Endometrial microvascular endothelial cells (primary cell): ENCODE data around the gene AASDHPPT. TPM values are rescaled to one million over a fixed set of nuclear protein-coding genes. Genes with fewer than 3 reads are reported as not detected.
"Not testable (repeated sequence)": the region's sequence is repeated elsewhere in the genome, so short reads cannot be mapped to it uniquely, and the experiment has no call there.

ENCODE experiments used
- in situ Hi-C: cut with HindIII; loops from 2 replicates; pipeline ENCODE4 v1.10.0; 2017; ENCODE audit warnings: low sequenced_read_pairs, low pct_unique_long_range_greater_than_20kb; ENCODE audit errors: inconsistent ontology term
- total RNA-seq: library from RNA; depleted of rRNA; stranded (reverse); fragments of >200 nt; gene quantifications from one replicate; pipeline ENCODE4 v1.2.3, GENCODE V29; 2015; ENCODE audit errors: inconsistent ontology term

The AASDHPPT gene, protein sequence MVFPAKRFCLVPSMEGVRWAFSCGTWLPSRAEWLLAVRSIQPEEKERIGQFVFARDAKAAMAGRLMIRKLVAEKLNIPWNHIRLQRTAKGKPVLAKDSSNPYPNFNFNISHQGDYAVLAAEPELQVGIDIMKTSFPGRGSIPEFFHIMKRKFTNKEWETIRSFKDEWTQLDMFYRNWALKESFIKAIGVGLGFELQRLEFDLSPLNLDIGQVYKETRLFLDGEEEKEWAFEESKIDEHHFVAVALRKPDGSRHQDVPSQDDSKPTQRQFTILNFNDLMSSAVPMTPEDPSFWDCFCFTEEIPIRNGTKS
- total RNA-seq = 75.4 TPM

DNA sequence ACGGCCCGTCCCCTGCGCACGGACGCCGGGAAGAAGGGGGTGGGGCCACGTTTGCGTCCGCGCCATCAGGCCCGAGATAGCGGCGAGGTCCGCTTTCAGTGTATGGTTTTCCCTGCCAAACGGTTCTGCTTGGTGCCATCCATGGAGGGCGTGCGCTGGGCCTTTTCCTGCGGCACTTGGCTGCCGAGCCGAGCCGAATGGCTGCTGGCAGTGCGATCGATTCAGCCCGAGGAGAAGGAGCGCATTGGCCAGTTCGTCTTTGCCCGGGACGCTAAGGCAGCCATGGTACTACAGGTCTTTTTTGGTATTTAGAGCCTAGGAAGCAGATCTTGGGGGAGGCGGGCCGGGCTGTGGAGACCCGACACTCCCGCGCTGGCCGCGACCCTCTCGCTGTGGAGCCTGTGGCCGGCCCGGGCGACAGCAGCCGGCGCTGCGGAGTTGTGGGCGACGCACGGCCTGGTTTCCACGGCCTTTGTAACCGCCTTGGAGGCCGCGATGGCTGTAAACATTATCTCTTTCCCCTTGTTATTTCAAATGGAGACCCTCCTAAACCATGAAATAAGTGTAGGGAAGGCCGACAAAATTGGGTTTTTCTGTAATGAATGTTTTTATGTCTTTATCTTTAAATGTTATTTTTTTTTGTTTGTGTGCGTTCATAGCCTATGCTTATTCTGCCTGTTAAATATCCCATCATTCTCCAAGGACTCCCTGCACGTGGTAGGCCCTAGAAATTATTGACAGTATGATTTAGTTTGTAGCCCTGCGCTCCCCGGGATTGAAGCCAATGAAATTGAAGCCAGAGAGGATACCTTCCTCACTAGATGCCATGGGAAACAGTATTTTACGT lies at the start of gene AASDHPPT:
Gene AASDHPPT (plus strand): TSS at position 54 of the 847 bp plus-strand sequence. CDS start 49 bp downstream, at position 103.
- in situ Hi-C loops = no loop called here

- in situ Hi-C loops = no loop called here
These were observed 46.9 kb upstream of the AASDHPPT start for GRCh38 chr11:106030609-106031008.

DNA sequence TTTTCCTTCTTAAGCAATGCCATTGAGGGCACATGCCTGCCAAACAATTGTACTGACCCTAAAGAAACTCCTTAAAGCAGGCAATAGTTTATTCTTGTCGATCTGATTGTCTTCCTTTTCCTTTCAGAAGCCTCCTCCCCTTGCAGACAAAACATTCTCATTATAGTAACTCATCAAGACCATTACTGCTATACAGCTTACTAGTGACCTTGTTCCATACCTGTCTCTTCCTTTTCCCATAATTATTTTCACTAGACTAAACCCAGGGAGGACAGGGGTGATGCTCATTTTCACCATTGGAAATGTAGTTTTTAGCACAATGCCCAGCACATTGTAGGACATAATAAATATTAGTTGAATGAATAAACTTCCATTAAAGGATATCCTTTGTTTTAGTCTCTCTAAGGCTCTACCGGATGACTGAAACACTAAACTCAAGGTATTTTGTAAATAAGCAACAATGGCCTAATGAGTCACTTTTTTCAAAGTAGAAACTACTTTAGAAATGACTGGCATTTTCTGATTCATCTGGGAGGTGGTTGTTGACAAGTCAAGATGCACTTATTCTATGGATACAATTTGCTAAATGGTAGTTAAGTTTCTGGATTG lies 46.2 kb upstream of the AASDHPPT start:
- in situ Hi-C loops = no loop called here

GRCh38 chr11:106031936-106032335 lies 45.5 kb upstream of the AASDHPPT start:
- in situ Hi-C loops = no loop called here

DNA sequence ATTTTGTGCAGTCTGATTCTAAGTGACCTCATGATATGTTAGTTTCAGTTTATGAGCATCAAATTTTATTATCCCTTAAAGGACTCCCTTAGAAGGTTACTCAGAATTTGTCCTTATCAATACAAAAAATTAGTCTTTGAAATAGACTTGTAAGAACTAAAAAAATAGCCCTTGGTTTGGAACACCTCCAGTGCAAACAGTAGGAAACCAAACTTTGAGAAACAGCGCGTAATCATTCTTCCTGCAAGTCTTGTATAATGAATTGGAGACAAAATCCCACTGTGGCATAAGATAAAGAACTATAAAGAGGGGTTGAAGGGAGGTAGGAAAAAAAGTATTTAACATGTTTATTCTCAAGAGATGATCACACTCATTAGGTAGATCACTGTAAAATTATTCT lies 44.6 kb upstream of the AASDHPPT start:
- in situ Hi-C loops = no loop called here

DNA sequence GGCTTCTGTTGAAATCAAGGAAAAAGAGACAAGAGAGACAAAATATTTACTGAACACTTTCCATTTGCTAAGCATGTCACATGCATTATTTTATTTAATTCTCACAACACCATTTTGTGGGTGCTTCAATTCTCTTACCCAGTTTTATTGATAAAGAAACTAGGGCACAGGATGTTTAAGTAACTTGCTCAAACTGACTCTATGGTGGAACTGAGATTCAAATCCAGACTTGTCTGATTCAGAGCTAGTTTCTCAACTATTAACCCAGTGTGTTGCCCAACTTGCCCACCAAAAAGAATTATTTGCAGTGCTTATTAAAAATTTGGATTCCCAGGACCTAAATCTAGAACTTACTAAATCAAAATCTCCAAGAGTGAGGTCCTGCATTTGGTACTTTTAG lies 33.9 kb upstream of the AASDHPPT start:
- in situ Hi-C loops = no loop called here

DNA sequence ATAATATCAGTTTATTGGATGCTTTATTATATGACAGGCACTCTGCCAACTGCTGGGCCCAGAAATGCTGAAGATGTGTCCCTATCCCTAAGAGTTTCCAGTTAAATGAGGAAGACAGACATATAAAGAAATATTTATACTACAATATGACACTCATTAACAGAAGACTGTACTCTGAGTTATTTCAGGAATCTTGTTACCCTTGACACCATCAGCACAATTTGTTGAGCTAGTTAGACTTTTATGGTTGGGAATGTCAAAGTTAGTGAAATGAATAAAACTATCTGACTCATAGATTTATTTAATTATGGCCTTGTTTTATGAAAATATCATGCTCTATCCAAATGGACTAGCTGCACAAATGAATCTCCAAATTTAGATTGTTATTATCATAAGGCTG lies 29.8 kb upstream of the AASDHPPT start:
- in situ Hi-C loops = no loop called here

DNA sequence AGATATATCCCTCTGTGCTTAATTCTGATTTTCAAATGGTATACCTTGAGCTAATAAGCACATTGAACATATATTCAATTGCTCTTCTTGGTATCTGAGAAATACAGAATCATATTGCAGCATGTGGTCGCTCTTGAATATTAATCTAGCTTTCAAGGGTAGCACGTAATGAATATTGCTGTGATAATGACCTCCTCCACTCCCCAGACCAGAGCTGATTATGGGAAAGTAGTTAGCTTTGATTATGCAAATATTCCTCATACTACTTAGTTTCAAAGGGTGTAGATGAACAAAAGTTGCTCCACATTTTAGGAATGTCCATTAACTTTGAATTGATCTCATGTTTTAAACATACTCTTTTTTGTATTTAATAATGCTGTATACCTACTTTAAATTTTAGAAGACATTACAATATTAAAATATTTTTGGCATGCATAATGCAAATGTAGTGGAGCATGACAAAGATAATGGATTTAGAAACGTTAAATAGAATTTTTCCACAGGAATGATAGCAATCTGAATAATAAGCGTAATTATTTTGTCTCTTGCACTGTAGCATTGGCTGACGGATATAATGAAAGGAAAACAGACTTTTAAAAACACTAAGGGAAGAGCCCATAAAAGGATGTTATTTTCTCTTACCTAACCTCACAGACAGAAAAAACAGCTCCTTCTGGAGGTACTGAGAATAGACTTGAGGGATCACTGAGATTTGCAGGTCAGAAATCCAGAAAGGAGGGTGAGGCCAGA lies 27.6 kb upstream of the AASDHPPT start:
- in situ Hi-C loops = no loop called here

DNA sequence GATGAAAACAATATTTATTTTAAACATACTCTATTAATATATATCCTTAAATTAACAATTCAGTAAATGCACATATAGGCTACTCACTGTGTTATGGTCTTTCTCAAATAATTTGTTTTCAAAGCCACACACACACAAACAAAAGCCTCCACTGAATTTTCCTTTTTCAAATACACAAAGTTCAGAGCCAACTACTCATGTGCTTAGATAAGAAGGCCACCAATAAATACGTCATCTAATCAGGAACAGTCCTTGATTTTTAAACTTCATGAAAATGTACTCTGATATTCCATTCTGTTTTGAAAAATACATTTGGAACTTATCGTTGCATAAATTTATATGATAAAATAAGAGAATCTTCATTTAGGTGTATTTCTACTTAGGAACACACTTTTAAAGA lies 26.4 kb upstream of the AASDHPPT start:
- in situ Hi-C loops = no loop called here

- in situ Hi-C loops = not testable (repeated sequence)
These were observed 19.1 kb upstream of the AASDHPPT start for GRCh38 chr11:106058377-106058776.

GRCh38 chr11:106059617-106060016 lies 17.8 kb upstream of the AASDHPPT start:
- in situ Hi-C loops = no loop called here

DNA sequence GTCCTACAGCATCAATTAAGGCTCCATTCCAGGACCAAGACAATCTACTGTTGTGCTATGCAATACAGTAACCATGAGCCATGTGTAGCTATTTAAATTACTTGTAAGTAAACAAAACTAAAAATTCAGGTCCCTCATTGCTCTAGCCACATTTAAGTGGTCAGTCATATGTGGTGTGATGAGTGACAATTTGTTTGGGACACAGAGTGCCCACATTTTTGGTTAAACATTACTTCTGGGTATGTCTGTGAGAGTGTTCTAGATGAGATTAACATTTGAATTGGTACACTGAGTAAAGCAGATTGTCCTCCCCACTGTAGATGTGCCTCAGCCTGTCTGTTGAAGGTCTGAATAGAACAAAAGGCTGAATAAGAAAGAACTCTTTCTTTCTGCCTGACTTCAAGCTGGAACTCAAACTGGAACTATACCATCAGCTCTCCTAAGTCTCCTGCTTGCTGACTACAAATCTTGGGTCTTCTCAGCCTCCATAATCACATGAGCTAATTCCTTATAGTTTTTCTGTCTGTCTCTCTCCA lies 16.1 kb upstream of the AASDHPPT start:
- in situ Hi-C loops = no loop called here

- in situ Hi-C loops = no loop called here
These were observed 15.2 kb upstream of the AASDHPPT start for GRCh38 chr11:106061954-106062949.

- in situ Hi-C loops = no loop called here
These were observed 14.5 kb upstream of the AASDHPPT start for GRCh38 chr11:106063009-106063408.

GRCh38 chr11:106070606-106071005 lies 6.9 kb upstream of the AASDHPPT start:
- in situ Hi-C loops = no loop called here

DNA sequence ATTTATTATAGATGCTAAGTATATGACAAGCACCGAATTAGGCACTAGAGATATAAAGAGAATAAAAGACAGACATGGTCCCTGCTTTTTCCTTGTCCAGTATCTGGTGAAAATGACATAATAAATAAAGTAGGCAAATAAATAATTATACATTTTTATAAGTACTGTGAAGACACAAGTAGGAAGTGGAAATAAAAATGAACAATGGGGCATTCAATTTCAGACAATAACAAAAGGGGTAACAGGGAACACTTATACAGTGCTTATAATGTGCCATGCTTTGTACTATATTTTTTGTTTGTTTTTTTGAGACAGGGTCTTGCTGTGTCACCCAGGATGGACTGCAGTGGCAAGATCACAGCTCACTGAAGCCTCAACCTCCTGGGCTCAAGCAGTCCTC lies 4.7 kb upstream of the AASDHPPT start:
- in situ Hi-C loops = no loop called here

- in situ Hi-C loops = no loop called here
These were observed 1.1 kb upstream of the AASDHPPT start for GRCh38 chr11:106076171-106076918.
